Measurements from ENCODE around the gene NDOR1.

NDOR1 gene

GRCh38 chr9:137187386-137187785, 18.1 kb upstream of the NDOR1 start:
- no peak overlapping the region for H2BK12ac ChIP-seq (ENCODE audit: low read length)
- DNase-seq (ENCODE audit: low spot score), result no peak
- H2BK120ac ChIP-seq (ENCODE audit: low read depth, low read length), result no peak overlapping the region
- peaks cover 12 to 17% of the 10 kb centered on the region in 2 donors for H3K4me1 ChIP-seq (ENCODE audit: control insufficient read depth in 2 of 2, insufficient read depth in 1 of 2, low read depth in 1 of 2, low read length in 2 of 2)
- H3K4me2 ChIP-seq (ENCODE audit: insufficient read depth, low read length, poor library complexity, severe bottlenecking), result peak overlapping the region; percentile 94
- peaks cover 0 to 2% (median 0%) of the 10 kb centered on the region in 3 experiments for H3K27me3 ChIP-seq (ENCODE audit: control insufficient read depth in 3 of 3, insufficient read depth in 3 of 3, low read depth in 1 of 3, low read length in 3 of 3)
- peaks cover 30 to 72% of the 10 kb centered on the region in 2 donors for H3K36me3 ChIP-seq (replicated peaks in 1 of 2; ENCODE audit: control insufficient read depth in 2 of 2, insufficient read depth in 2 of 2, low read length in 2 of 2)
- no CpG with 5 or more reads among the region's 15 CpGs for WGBS, 2 donors (ENCODE audit: extremely low coverage in 2 of 2, insufficient read length in 2 of 2, insufficient replicate concordance in 1 of 2)
- no peak overlapping the region for H3K23ac ChIP-seq (ENCODE audit: low read depth, low read length, poor library complexity)
- no peak overlapping the region for H2BK15ac ChIP-seq (ENCODE audit: low read length)
- no peak overlapping the region for H2BK5ac ChIP-seq (ENCODE audit: low read length)
- no peak overlapping the region for H2AK5ac ChIP-seq (ENCODE audit: low read depth, low read length)
- H3K27ac ChIP-seq (replicated peaks; ENCODE audit: low read length), result no peak overlapping the region
- H4K8ac ChIP-seq (ENCODE audit: low read depth, low read length), result no peak overlapping the region
- no peak overlapping the region for H3K14ac ChIP-seq (ENCODE audit: low read length)
- H2AFZ ChIP-seq (ENCODE audit: low read length), result no peak overlapping the region
- H3K4me3 ChIP-seq (ENCODE audit: low read length in 2 of 2), result peak overlapping the region; percentile 99 to 100
- H3K9ac ChIP-seq (ENCODE audit: low read depth, low read length, poor library complexity), result no peak overlapping the region
- H3K18ac ChIP-seq (ENCODE audit: low read length), result no peak overlapping the region
- no peak overlapping the region for H4K91ac ChIP-seq (ENCODE audit: low read depth, low read length, poor library complexity)
- no peak overlapping the region for H3K4ac ChIP-seq (ENCODE audit: low read length)
- H3K9me3 ChIP-seq (replicated peaks in 1 of 2; ENCODE audit: control insufficient read depth in 2 of 2, insufficient read depth in 1 of 2, low read depth in 1 of 2, low read length in 2 of 2), result peaks cover 0 to 1% of the 10 kb centered on the region in 2 donors
- H3K79me1 ChIP-seq (ENCODE audit: low read depth, low read length), result peaks cover 27% of the 10 kb centered on the region

- H3K4me1 ChIP-seq (ENCODE audit: control insufficient read depth in 2 of 2, insufficient read depth in 1 of 2, low read depth in 1 of 2, low read length in 2 of 2), result peaks cover 12 to 17% of the 10 kb centered on the region in 2 donors
- H3K36me3 ChIP-seq (replicated peaks in 1 of 2; ENCODE audit: control insufficient read depth in 2 of 2, insufficient read depth in 2 of 2, low read length in 2 of 2), result peaks cover 24 to 67% of the 10 kb centered on the region in 2 donors
- H4K8ac ChIP-seq (ENCODE audit: low read depth, low read length), result peak overlapping the region; percentile 98
- H2BK5ac ChIP-seq (ENCODE audit: low read length), result peak overlapping the region; percentile 78
- H3K9ac ChIP-seq (ENCODE audit: low read depth, low read length, poor library complexity), result peak overlapping the region; percentile 95
- no CpG with 5 or more reads among the region's 31 CpGs for WGBS, 2 donors (ENCODE audit: extremely low coverage in 2 of 2, insufficient read length in 2 of 2, insufficient replicate concordance in 1 of 2)
- no peak overlapping the region for H4K91ac ChIP-seq (ENCODE audit: low read depth, low read length, poor library complexity)
- peaks cover 28% of the 10 kb centered on the region for H3K79me1 ChIP-seq (ENCODE audit: low read depth, low read length)
- H3K4me3 ChIP-seq (ENCODE audit: low read length in 2 of 2), result peak overlapping the region; percentile 99 to 100
- H2BK12ac ChIP-seq (ENCODE audit: low read length), result no peak overlapping the region
- H3K27me3 ChIP-seq (ENCODE audit: control insufficient read depth in 3 of 3, insufficient read depth in 3 of 3, low read depth in 1 of 3, low read length in 3 of 3), result peaks cover 0 to 2% (median 0%) of the 10 kb centered on the region in 3 experiments
- peak overlapping the region; percentile 93 for H2AK5ac ChIP-seq (ENCODE audit: low read depth, low read length)
- no peak for DNase-seq (ENCODE audit: low spot score)
- peak overlapping the region; percentile 95 for H3K23ac ChIP-seq (ENCODE audit: low read depth, low read length, poor library complexity)
- H3K4ac ChIP-seq (ENCODE audit: low read length), result peak overlapping the region; percentile 78
- H2AFZ ChIP-seq (ENCODE audit: low read length), result peak overlapping the region; percentile 95
- no peak overlapping the region for H2BK120ac ChIP-seq (ENCODE audit: low read depth, low read length)
- peak overlapping the region; percentile 89 for H3K18ac ChIP-seq (ENCODE audit: low read length)
- H2BK15ac ChIP-seq (ENCODE audit: low read length), result no peak overlapping the region
- peak overlapping the region; percentile 94 for H3K4me2 ChIP-seq (ENCODE audit: insufficient read depth, low read length, poor library complexity, severe bottlenecking)
- no peak overlapping the region for H3K27ac ChIP-seq (replicated peaks; ENCODE audit: low read length)
- H3K9me3 ChIP-seq (replicated peaks in 1 of 2; ENCODE audit: control insufficient read depth in 2 of 2, insufficient read depth in 1 of 2, low read depth in 1 of 2, low read length in 2 of 2), result peaks cover 0 to 1% of the 10 kb centered on the region in 2 donors
- peak overlapping the region; percentile 82 for H3K14ac ChIP-seq (ENCODE audit: low read length)
Measured at GRCh38 chr9:137188086-137188489, 17.4 kb upstream of the NDOR1 start.

- H3K27ac ChIP-seq (replicated peaks; ENCODE audit: low read length), result no peak within 1 kb of the TSS
- peaks cover 12 to 17% of the 10 kb centered on the region in 2 donors for H3K4me1 ChIP-seq (ENCODE audit: control insufficient read depth in 2 of 2, insufficient read depth in 1 of 2, low read depth in 1 of 2, low read length in 2 of 2)
- H2AFZ ChIP-seq (ENCODE audit: low read length), result peak within 1 kb of the TSS; percentile 95
- H3K4me3 ChIP-seq (ENCODE audit: low read length in 2 of 2), result peak within 1 kb of the TSS; percentile 99 to 100
- peak; percentile 93 for DNase-seq (ENCODE audit: low spot score)
- no peak within 1 kb of the TSS for H2BK12ac ChIP-seq (ENCODE audit: low read length)
- H3K4me2 ChIP-seq (ENCODE audit: insufficient read depth, low read length, poor library complexity, severe bottlenecking), result peak within 1 kb of the TSS; percentile 94
- H3K27me3 ChIP-seq (ENCODE audit: control insufficient read depth in 3 of 3, insufficient read depth in 3 of 3, low read depth in 1 of 3, low read length in 3 of 3), result peaks cover 0 to 2% (median 0%) of the 10 kb centered on the region in 3 experiments
- H3K9ac ChIP-seq (ENCODE audit: low read depth, low read length, poor library complexity), result peak within 1 kb of the TSS; percentile 95
- H2BK120ac ChIP-seq (ENCODE audit: low read depth, low read length), result no peak within 1 kb of the TSS
- H4K8ac ChIP-seq (ENCODE audit: low read depth, low read length), result peak within 1 kb of the TSS; percentile 98
- peak within 1 kb of the TSS; percentile 82 for H3K14ac ChIP-seq (ENCODE audit: low read length)
- peak within 1 kb of the TSS; percentile 92 for H3K18ac ChIP-seq (ENCODE audit: low read length)
- H3K23ac ChIP-seq (ENCODE audit: low read depth, low read length, poor library complexity), result peak within 1 kb of the TSS; percentile 95
- H3K9me3 ChIP-seq (replicated peaks in 1 of 2; ENCODE audit: control insufficient read depth in 2 of 2, insufficient read depth in 1 of 2, low read depth in 1 of 2, low read length in 2 of 2), result peaks cover 0 to 1% of the 10 kb centered on the region in 2 donors
- H3K36me3 ChIP-seq (replicated peaks in 1 of 2; ENCODE audit: control insufficient read depth in 2 of 2, insufficient read depth in 2 of 2, low read length in 2 of 2), result peaks cover 18 to 61% of the 10 kb centered on the region in 2 donors
- peak within 1 kb of the TSS; percentile 78 for H2BK5ac ChIP-seq (ENCODE audit: low read length)
- H3K4ac ChIP-seq (ENCODE audit: low read length), result peak within 1 kb of the TSS; percentile 78
- H4K91ac ChIP-seq (ENCODE audit: low read depth, low read length, poor library complexity), result no peak within 1 kb of the TSS
- no CpG with 5 or more reads among the region's 98 CpGs for WGBS, 2 donors (ENCODE audit: extremely low coverage in 2 of 2, insufficient read length in 2 of 2, insufficient replicate concordance in 1 of 2)
- no peak within 1 kb of the TSS for H2BK15ac ChIP-seq (ENCODE audit: low read length)
- peak within 1 kb of the TSS; percentile 93 for H2AK5ac ChIP-seq (ENCODE audit: low read depth, low read length)
- peaks cover 32% of the 10 kb centered on the region for H3K79me1 ChIP-seq (ENCODE audit: low read depth, low read length)
Measured at GRCh38 chr9:137188490-137189296, 16.8 kb upstream of the NDOR1 start, which contains the start of the genes ANAPC2 and SSNA1. Gene ANAPC2, minus strand, starts transcription at chr9:137188560. Its CDS starts 28 bp downstream, at chr9:137188532. Gene SSNA1, plus strand, starts transcription at chr9:137188676. Its CDS starts 51 bp downstream, at chr9:137188727.

All from neuronal stem cell (in vitro differentiated cells).